Mesenchymal stem cell (in vitro differentiated cells and primary cell): ENCODE results near the gene ZFX.

Experiments
- DNase-seq: peaks from one replicate; pipeline ENCODE4 v3.0.0-alpha.2; 2013
- H2AFZ ChIP-seq: one replicate; pipeline ENCODE4 v1.6.1; 2013; ENCODE audit warnings: low read depth, mild to moderate bottlenecking, control low read depth, inconsistent platforms, low read length, moderate library complexity
- H2AK5ac ChIP-seq: 2 replicates; pipeline ENCODE4 v1.6.1; 2013; ENCODE audit warnings: low read length, moderate library complexity, mild to moderate bottlenecking, inconsistent platforms; ENCODE audit not compliant: severe bottlenecking
- H2BK120ac ChIP-seq: one replicate; pipeline ENCODE4 v1.6.1; 2013; ENCODE audit warnings: low read depth, mild to moderate bottlenecking, inconsistent platforms, low read length, moderate library complexity
- H2BK12ac ChIP-seq, 2 experiments: one replicate each; pipeline ENCODE4 v1.6.1; 2013; ENCODE audit warnings: inconsistent platforms in 2 of 2, low read length in 2 of 2, mild to moderate bottlenecking in 2 of 2, moderate library complexity in 2 of 2, control low read depth in 1 of 2
- H2BK15ac ChIP-seq: one replicate; pipeline ENCODE4 v1.6.1; 2013; ENCODE audit warnings: mild to moderate bottlenecking, low read depth, inconsistent platforms; ENCODE audit not compliant: poor library complexity, severe bottlenecking
- H2BK5ac ChIP-seq: 2 replicates; pipeline ENCODE4 v1.6.1; 2013; ENCODE audit warnings: low read depth, mild to moderate bottlenecking, low read length, control low read depth, inconsistent platforms; ENCODE audit not compliant: poor library complexity, severe bottlenecking
- H3K14ac ChIP-seq, 2 experiments: one replicate each; pipeline ENCODE4 v1.6.1; 2013; ENCODE audit warnings: inconsistent platforms in 2 of 2, low read length in 2 of 2, control low read depth in 1 of 2, mild to moderate bottlenecking in 1 of 2, moderate library complexity in 1 of 2
- H3K18ac ChIP-seq, 2 experiments: one replicate each; pipeline ENCODE4 v1.6.1; 2013; ENCODE audit warnings: inconsistent platforms in 2 of 2, low read length in 2 of 2, control low read depth in 1 of 2, low read depth in 1 of 2, mild to moderate bottlenecking in 1 of 2
- H3K23ac ChIP-seq, 2 experiments: one replicate each; pipeline ENCODE4 v1.6.1; 2013; ENCODE audit warnings: inconsistent platforms in 2 of 2, low read length in 2 of 2, mild to moderate bottlenecking in 2 of 2, moderate library complexity in 2 of 2, control low read depth in 1 of 2
- H3K27ac ChIP-seq: 2 replicates; pipeline ENCODE4 v1.5.1; 2013; ENCODE audit warnings: mild to moderate bottlenecking, moderate library complexity, low read length, control low read depth, inconsistent platforms; ENCODE audit not compliant: poor library complexity, severe bottlenecking
- H3K27me3 ChIP-seq, 2 experiments: 2 replicates each; pipeline versions ENCODE4 v1.6.1 to v1.7.0; 2013; ENCODE audit warnings: low read length in 2 of 2, mild to moderate bottlenecking in 2 of 2, moderate library complexity in 2 of 2, control low read depth in 1 of 2, inconsistent platforms in 1 of 2; ENCODE audit not compliant: control insufficient read depth in 1 of 2, insufficient read depth in 1 of 2
- H3K36me3 ChIP-seq, 2 experiments: 2 replicates each; pipeline versions ENCODE4 v1.6.1 to v1.7.0; 2013; ENCODE audit warnings: low read length in 2 of 2, control low read depth in 1 of 2, inconsistent platforms in 1 of 2, low read depth in 1 of 2, mild to moderate bottlenecking in 1 of 2; ENCODE audit not compliant: insufficient read depth in 2 of 2, control insufficient read depth in 1 of 2
- H3K4ac ChIP-seq, 2 experiments: one replicate each; pipeline ENCODE4 v1.6.1; 2013; ENCODE audit warnings: inconsistent platforms in 2 of 2, low read length in 2 of 2, mild to moderate bottlenecking in 2 of 2, moderate library complexity in 2 of 2, control low read depth in 1 of 2, low read depth in 1 of 2
- H3K4me1 ChIP-seq: 2 replicates; pipeline ENCODE4 v1.6.1; 2013; ENCODE audit warnings: low read depth, low read length, control low read depth; ENCODE audit not compliant: control insufficient read depth, insufficient read depth
- H3K4me2 ChIP-seq: 2 replicates; pipeline ENCODE4 v1.6.1; 2013; ENCODE audit warnings: low read length, mild to moderate bottlenecking, inconsistent platforms; ENCODE audit not compliant: poor library complexity, severe bottlenecking
- H3K4me3 ChIP-seq, 2 experiments: 2 replicates each; pipeline versions ENCODE4 v1.5.1 to v1.7.0; 2013; ENCODE audit warnings: low read length in 2 of 2, mild to moderate bottlenecking in 2 of 2, control low read depth in 1 of 2, low read depth in 1 of 2; ENCODE audit not compliant: insufficient read depth in 1 of 2
- H3K79me1 ChIP-seq: replicated peaks from 2 replicates; pipeline ENCODE4 v1.6.1; 2013; ENCODE audit warnings: mild to moderate bottlenecking, control low read depth, low read length, inconsistent platforms; ENCODE audit not compliant: poor library complexity, severe bottlenecking
- H3K9ac ChIP-seq: 2 replicates; pipeline ENCODE4 v1.7.0; 2013; ENCODE audit warnings: mild to moderate bottlenecking, low read length, moderate library complexity
- H3K9me3 ChIP-seq: 2 replicates; pipeline ENCODE4 v1.7.0; 2013; ENCODE audit warnings: mild to moderate bottlenecking, low read length; ENCODE audit not compliant: control insufficient read depth
- H4K8ac ChIP-seq: one replicate; pipeline ENCODE4 v1.6.1; 2013; ENCODE audit warnings: inconsistent platforms, mild to moderate bottlenecking, low read length, moderate library complexity
- H4K91ac ChIP-seq: one replicate; pipeline ENCODE4 v1.6.1; 2013; ENCODE audit warnings: mild to moderate bottlenecking, low read length, inconsistent platforms
- WGBS: methylation state at CpG from one replicate; pipeline ENCODE4 v1.1.7; 2013; ENCODE audit warnings: mixed read lengths; 5-methylcytosine and 5-hydroxymethylcytosine counted together

ZFX gene

DNA sequence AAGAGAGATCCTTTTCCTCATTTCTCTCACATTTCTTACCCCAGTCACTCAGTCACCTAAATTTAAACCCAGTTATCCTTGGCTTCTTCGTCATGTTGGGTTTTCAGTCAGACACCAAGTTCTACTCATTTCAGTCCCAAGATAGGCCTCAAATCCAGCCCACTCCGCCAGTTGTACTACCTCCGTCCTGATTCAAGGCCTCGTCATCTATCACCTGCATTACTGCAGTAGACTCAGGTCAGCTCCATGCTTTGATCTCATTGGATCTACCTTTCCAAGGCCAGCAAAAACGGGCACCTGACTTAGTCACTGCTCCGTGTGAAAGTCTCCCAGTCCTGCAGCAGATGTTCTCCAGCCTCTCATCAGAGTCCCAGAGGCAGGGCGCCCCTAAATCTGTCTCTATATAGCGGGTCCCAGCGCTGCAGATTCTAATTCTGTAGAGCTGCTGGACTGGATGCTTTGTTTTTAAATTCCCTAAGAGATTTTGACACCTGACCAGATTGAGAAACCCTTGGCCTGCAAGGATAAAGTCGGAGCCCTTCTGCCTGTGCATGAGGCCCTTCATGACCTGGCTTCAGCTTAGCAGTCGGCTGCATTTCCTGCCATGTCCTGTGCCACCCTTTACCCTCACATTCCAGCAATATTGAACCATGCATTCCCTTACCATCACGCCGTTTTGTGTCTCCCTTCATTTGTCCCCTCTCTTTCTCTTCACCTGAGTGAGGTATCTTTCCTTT lies 53.7 kb downstream of the ZFX start:
- Histone ChIP-seq H3K9ac (no peak overlapping the region), H3K4me3 (no peak overlapping the region), H3K4me1 (peaks cover 3% of the 10 kb centered on the region), H3K14ac (no peak overlapping the region), H2BK5ac (no peak overlapping the region), H4K91ac (no peak overlapping the region), H2BK12ac (no peak overlapping the region), H3K23ac (no peak overlapping the region), H3K79me1 (no peaks in the 10 kb centered on the region), H3K27me3 (no peaks in the 10 kb centered on the region), H3K18ac (no peak overlapping the region), H3K36me3 (peaks cover 3 to 40% of the 10 kb centered on the region in 2 experiments), H2BK120ac (no peak overlapping the region), H4K8ac (no peak overlapping the region), H2AFZ (no peak overlapping the region), H3K27ac (no peak overlapping the region), H2AK5ac (no peak overlapping the region), H2BK15ac (no peak overlapping the region), H3K4me2 (no peak overlapping the region), H3K9me3 (no peaks in the 10 kb centered on the region), H3K4ac (no peak overlapping the region)
- WGBS, result 94% methylated on average over 13 of the region's 13 CpGs
- no peak for DNase-seq

DNA sequence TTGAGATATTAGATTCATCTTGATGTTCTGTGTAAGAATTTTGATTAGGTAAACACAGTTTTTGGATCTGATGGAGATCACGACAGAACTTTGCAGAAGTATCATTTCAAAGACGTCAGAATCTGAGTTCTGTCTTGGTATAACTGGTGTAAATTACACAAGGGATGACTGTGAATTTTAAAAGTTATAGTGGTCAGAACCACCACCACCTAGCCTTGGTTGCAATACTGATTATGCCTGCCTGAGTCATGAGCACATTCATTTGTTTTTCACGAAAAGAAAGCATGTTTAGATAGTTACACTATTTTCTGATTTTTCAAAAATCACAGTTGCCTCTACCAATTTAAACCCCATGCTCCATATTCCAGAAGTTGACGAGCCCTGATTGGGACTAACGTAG lies 54.8 kb downstream of the ZFX start:
- H2BK5ac ChIP-seq, result no peak overlapping the region
- H3K18ac ChIP-seq, result no peak overlapping the region
- WGBS, result 96% methylated on average over 3 of the region's 5 CpGs
- no peak overlapping the region for H2AK5ac ChIP-seq
- no peak overlapping the region for H2BK12ac ChIP-seq
- no peak overlapping the region for H3K14ac ChIP-seq
- H3K27me3 ChIP-seq, result no peaks in the 10 kb centered on the region
- no peak overlapping the region for H3K9ac ChIP-seq
- H3K4me1 ChIP-seq, result peaks cover 3% of the 10 kb centered on the region
- no peak overlapping the region for H4K91ac ChIP-seq
- H3K4ac ChIP-seq, result no peak overlapping the region
- peaks cover 6 to 48% of the 10 kb centered on the region in 2 experiments for H3K36me3 ChIP-seq
- no peak overlapping the region for H3K27ac ChIP-seq
- no peak overlapping the region for H2BK15ac ChIP-seq
- no peak overlapping the region for H2AFZ ChIP-seq
- H3K23ac ChIP-seq, result no peak overlapping the region
- no peak overlapping the region for H2BK120ac ChIP-seq
- DNase-seq, result no peak
- H3K4me2 ChIP-seq, result no peak overlapping the region
- no peak overlapping the region for H3K4me3 ChIP-seq
- H3K9me3 ChIP-seq, result no peaks in the 10 kb centered on the region
- H3K79me1 ChIP-seq, result no peaks in the 10 kb centered on the region
- H4K8ac ChIP-seq, result no peak overlapping the region

DNA sequence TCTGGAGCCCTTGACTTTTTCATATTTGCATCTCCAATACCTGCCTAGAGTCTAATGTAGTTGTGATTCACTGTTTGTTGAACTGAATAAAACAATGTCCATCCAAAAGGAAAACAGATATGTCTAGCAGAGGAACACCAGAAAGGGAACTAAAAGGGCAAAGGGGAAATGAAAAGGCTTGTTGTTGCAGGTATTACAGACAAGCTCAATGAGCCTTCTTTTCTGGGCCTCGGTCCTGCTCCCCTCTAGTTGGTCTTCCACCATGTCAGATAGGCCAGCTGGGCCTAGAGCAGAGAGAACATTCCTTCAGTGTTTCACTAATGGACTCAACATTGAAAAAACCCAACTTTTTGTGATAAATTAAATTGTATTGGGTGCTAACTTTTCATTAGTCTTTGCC lies 55.4 kb downstream of the ZFX start:
- H3K14ac ChIP-seq, result no peak overlapping the region
- no peak for DNase-seq
- H3K27ac ChIP-seq, result no peak overlapping the region
- no peak overlapping the region for H3K4me3 ChIP-seq
- peaks cover 9 to 54% of the 10 kb centered on the region in 2 experiments for H3K36me3 ChIP-seq
- H3K4me2 ChIP-seq, result no peak overlapping the region
- H4K8ac ChIP-seq, result no peak overlapping the region
- H3K79me1 ChIP-seq, result no peaks in the 10 kb centered on the region
- no peak overlapping the region for H3K18ac ChIP-seq
- H2BK120ac ChIP-seq, result no peak overlapping the region
- no peaks in the 10 kb centered on the region for H3K9me3 ChIP-seq
- H4K91ac ChIP-seq, result no peak overlapping the region
- H2BK12ac ChIP-seq, result no peak overlapping the region
- no peak overlapping the region for H2AFZ ChIP-seq
- H3K4ac ChIP-seq, result no peak overlapping the region
- H2BK15ac ChIP-seq, result no peak overlapping the region
- peaks cover 3% of the 10 kb centered on the region for H3K4me1 ChIP-seq
- no peak overlapping the region for H3K9ac ChIP-seq
- H2BK5ac ChIP-seq, result no peak overlapping the region
- no peaks in the 10 kb centered on the region for H3K27me3 ChIP-seq
- no peak overlapping the region for H2AK5ac ChIP-seq
- WGBS, result 100% methylated on average over 1 of the region's 1 CpG
- H3K23ac ChIP-seq, result no peak overlapping the region

DNA sequence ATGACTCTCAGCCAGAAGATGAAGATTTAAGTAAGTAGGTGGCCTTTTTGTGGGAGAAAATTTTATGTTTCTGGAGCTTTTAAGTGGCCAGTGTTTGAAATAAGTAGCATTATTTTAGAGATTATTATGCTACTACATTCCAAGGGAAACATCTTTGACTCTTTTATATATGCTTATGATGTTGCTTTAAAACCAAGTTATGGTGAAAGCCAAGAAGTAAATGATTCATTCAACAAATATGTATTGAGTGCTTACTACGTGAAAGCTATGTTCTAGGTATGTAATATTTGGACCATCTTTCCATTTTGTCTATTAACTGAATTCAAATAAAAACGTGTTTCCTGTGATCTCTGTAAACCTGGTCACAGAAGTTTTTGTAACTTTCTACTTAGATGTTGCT lies 58.3 kb downstream of the ZFX start:
- no peak overlapping the region for H2AK5ac ChIP-seq
- DNase-seq, result no peak
- no peak overlapping the region for H3K23ac ChIP-seq
- H4K91ac ChIP-seq, result no peak overlapping the region
- no peaks in the 10 kb centered on the region for H3K27me3 ChIP-seq
- H3K4ac ChIP-seq, result no peak overlapping the region
- H3K4me1 ChIP-seq, result peaks cover 1% of the 10 kb centered on the region
- H2BK12ac ChIP-seq, result no peak overlapping the region
- H3K4me2 ChIP-seq, result no peak overlapping the region
- no peak overlapping the region for H3K27ac ChIP-seq
- H2AFZ ChIP-seq, result no peak overlapping the region
- no peak overlapping the region for H3K14ac ChIP-seq
- H3K9me3 ChIP-seq, result no peaks in the 10 kb centered on the region
- no peak overlapping the region for H3K18ac ChIP-seq
- WGBS, result 88% methylated on average over 1 of the region's 2 CpGs
- H4K8ac ChIP-seq, result no peak overlapping the region
- peaks cover 9 to 73% of the 10 kb centered on the region in 2 experiments for H3K36me3 ChIP-seq
- no peak overlapping the region for H3K4me3 ChIP-seq
- H2BK15ac ChIP-seq, result no peak overlapping the region
- H3K9ac ChIP-seq, result no peak overlapping the region
- H3K79me1 ChIP-seq, result peaks cover 3% of the 10 kb centered on the region
- H2BK120ac ChIP-seq, result no peak overlapping the region
- no peak overlapping the region for H2BK5ac ChIP-seq
